ENCODE data around the gene TNS1. TPM values are rescaled to one million over a fixed set of nuclear protein-coding genes. Genes with fewer than 3 reads are reported as not detected.

The TNS1 gene
- total RNA-seq, 3 donors from 2014 or later (not counting 1 experiment from before 2014, with no cell fraction given) = 1.1 to 3.0 (median 2.1) TPM

DNA sequence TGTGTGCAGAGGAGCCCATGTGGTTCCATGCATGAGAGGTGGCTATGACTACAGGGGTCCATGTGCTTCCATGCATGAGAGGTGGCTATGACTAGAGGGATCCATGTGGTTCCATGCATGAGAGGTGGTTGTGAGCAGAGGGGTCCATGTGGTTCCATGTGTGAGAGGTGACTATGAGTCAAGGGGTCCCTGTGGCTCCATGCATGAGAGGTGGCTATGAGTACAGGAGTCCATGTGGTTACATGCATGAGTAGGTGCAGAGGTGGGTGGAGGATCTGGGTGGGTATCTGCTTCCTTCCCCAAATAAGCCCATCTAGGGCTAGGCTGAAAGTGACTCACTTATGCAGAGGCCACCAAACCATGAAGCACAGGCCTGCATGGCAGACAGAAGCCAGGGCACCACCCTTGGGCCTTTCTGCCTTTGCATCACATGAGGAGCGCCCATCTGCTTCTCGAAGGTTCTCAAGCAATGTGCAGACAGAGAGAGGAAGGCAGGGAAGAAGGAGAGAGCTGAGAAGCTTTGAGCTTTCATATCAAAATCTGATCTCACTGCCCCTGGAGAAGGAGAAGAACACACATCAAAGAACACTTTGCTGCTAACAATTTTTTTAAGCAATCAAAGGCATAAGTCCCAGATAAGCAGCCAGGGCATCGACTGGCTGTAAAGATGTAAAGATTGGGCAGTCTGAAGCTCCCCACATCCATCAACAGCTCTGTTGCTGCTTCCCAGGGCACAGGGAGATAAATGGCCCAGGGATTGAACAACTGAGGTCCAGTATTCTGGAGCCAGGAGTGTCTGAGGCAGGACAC lies 137.6 kb downstream of the TNS1 start:
- TF ChIP-seq, protein P1, sequence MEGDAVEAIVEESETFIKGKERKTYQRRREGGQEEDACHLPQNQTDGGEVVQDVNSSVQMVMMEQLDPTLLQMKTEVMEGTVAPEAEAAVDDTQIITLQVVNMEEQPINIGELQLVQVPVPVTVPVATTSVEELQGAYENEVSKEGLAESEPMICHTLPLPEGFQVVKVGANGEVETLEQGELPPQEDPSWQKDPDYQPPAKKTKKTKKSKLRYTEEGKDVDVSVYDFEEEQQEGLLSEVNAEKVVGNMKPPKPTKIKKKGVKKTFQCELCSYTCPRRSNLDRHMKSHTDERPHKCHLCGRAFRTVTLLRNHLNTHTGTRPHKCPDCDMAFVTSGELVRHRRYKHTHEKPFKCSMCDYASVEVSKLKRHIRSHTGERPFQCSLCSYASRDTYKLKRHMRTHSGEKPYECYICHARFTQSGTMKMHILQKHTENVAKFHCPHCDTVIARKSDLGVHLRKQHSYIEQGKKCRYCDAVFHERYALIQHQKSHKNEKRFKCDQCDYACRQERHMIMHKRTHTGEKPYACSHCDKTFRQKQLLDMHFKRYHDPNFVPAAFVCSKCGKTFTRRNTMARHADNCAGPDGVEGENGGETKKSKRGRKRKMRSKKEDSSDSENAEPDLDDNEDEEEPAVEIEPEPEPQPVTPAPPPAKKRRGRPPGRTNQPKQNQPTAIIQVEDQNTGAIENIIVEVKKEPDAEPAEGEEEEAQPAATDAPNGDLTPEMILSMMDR (IDR thresholded peaks at IDR 0.05) = no peak
- H3K4me1 ChIP-seq (ENCODE audit: control insufficient read depth, insufficient read depth, low read length) = no peaks in the 10 kb centered on the region
- H3K27ac ChIP-seq (ENCODE audit: low read length) = no peak overlapping the region
- H3K27ac Mint-ChIP-seq = no peak overlapping the region
- H3K36me3 ChIP-seq (ENCODE audit: control insufficient read depth, insufficient read depth, low read length) = no peaks in the 10 kb centered on the region
- H3K4me3 Mint-ChIP-seq = no peak overlapping the region
- H3K27me3 ChIP-seq (ENCODE audit: control insufficient read depth, insufficient read depth, low read length) = no peaks in the 10 kb centered on the region
- H3K4me3 ChIP-seq (ENCODE audit: low read length) = no peak overlapping the region
- H3K27me3 Mint-ChIP-seq (ENCODE audit: low read depth in 2 of 2) = peaks cover 0 to 5% of the 10 kb centered on the region in 2 donors
- no peaks in the 10 kb centered on the region for H3K4me1 Mint-ChIP-seq
- WGBS (ENCODE audit: insufficient coverage) = 32% methylated on average over 3 of the region's 3 CpGs
- no peak for ATAC-seq
- H3K9me3 Mint-ChIP-seq = no peaks in the 10 kb centered on the region
- intact Hi-C loops (cut with micrococcal nuclease) = no loop called here
- H3K9me3 ChIP-seq (ENCODE audit: control insufficient read depth, insufficient read depth, low read length) = no peaks in the 10 kb centered on the region
- H3K36me3 Mint-ChIP-seq = no peaks in the 10 kb centered on the region
- no peak for DNase-seq

DNA sequence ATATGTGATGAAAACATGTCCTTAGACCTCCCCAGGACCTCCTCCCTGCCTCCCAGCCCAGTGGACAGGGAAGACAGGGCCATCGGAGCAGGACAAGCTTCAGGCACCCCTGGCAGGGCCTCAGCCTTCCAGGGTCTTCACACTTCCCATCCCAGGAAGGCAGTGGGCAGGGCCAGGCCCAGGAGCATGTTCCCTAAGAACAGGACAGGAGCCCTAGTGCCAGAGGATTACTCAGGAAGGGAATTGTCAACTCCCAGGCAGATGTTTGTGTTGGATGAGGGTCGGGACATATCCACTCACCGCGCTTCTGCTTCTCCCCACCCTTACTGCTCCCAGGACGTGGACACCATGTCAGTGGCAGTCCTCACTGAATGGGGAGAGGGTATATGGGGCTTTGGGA lies 138.9 kb downstream of the TNS1 start:
- no peaks in the 10 kb centered on the region for H3K9me3 Mint-ChIP-seq
- no peaks in the 10 kb centered on the region for H3K36me3 Mint-ChIP-seq
- Histone ChIP-seq H3K4me1 (ENCODE audit: control insufficient read depth, insufficient read depth, low read length) (no peaks in the 10 kb centered on the region), H3K9me3 (ENCODE audit: control insufficient read depth, insufficient read depth, low read length) (no peaks in the 10 kb centered on the region), H3K36me3 (ENCODE audit: control insufficient read depth, insufficient read depth, low read length) (no peaks in the 10 kb centered on the region), H3K27me3 (ENCODE audit: control insufficient read depth, insufficient read depth, low read length) (no peaks in the 10 kb centered on the region), H3K4me3 (ENCODE audit: low read length) (no peak overlapping the region), H3K27ac (ENCODE audit: low read length) (no peak overlapping the region)
- H3K4me1 Mint-ChIP-seq = no peaks in the 10 kb centered on the region
- H3K4me3 Mint-ChIP-seq = no peak overlapping the region
- peaks cover 0 to 3% of the 10 kb centered on the region in 2 donors for H3K27me3 Mint-ChIP-seq (ENCODE audit: low read depth in 2 of 2)
- TF ChIP-seq, protein P1 (IDR thresholded peaks at IDR 0.05) = no peak
- H3K27ac Mint-ChIP-seq = no peak overlapping the region
- DNase-seq (no peak), ATAC-seq (no peak)
- WGBS (ENCODE audit: insufficient coverage) = 95% methylated on average over 5 of the region's 5 CpGs
- intact Hi-C loops (cut with micrococcal nuclease) = no loop called here

DNA sequence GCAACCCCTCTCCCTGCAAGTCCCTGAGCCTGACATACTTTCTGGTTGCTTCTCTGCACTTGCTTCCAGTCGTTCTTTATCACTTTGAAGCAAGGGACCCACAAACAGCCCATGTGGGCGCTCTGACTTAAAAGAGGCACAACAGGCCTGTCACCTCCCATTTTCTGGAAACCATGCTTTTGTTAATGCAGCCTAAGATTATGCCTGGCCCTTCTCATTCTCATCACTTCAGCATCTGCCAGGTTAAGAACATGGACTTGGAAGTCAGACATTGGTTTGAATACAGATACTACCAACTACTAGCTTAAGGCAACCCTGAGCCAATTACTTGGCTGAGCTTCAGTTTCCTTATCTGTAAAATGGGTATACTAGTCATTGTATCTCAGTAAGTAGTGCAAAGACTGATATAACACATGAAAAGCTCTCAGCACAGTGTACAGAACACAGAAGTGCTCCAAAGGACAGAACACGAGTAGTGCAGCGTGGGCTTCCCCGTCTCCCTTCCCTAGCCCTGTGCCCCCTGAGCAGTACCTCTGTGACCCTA lies 141.4 kb downstream of the TNS1 start:
- H3K27me3 Mint-ChIP-seq (ENCODE audit: low read depth in 2 of 2) = no peaks in the 10 kb centered on the region
- no peak overlapping the region for H3K27ac ChIP-seq (ENCODE audit: low read length)
- H3K4me3 ChIP-seq (ENCODE audit: low read length) = no peak overlapping the region
- H3K4me1 Mint-ChIP-seq = no peaks in the 10 kb centered on the region
- H3K9me3 Mint-ChIP-seq = no peaks in the 10 kb centered on the region
- TF ChIP-seq, protein P1 (IDR thresholded peaks at IDR 0.05) = no peak
- intact Hi-C loops (cut with micrococcal nuclease) = no loop called here
- H3K4me3 Mint-ChIP-seq = no peak overlapping the region
- no peaks in the 10 kb centered on the region for H3K36me3 Mint-ChIP-seq
- H3K36me3 ChIP-seq (ENCODE audit: control insufficient read depth, insufficient read depth, low read length) = no peaks in the 10 kb centered on the region
- no peaks in the 10 kb centered on the region for H3K27me3 ChIP-seq (ENCODE audit: control insufficient read depth, insufficient read depth, low read length)
- no peaks in the 10 kb centered on the region for H3K9me3 ChIP-seq (ENCODE audit: control insufficient read depth, insufficient read depth, low read length)
- H3K4me1 ChIP-seq (ENCODE audit: control insufficient read depth, insufficient read depth, low read length) = no peaks in the 10 kb centered on the region
- no peak overlapping the region for H3K27ac Mint-ChIP-seq
- DNase-seq = no peak
- WGBS (ENCODE audit: insufficient coverage) = 85% methylated on average over 5 of the region's 5 CpGs
- ATAC-seq = no peak
